GM19438 (cell line): ENCODE measurements around the gene ACLY.

Source experiments
- ATAC-seq: cut with Tn5 transposase; IDR thresholded peaks from one replicate; pipeline ENCODE4 v1.9.1; 2021; ENCODE audit warnings: low read depth; ENCODE audit not compliant: unreplicated experiment

ACLY gene

DNA sequence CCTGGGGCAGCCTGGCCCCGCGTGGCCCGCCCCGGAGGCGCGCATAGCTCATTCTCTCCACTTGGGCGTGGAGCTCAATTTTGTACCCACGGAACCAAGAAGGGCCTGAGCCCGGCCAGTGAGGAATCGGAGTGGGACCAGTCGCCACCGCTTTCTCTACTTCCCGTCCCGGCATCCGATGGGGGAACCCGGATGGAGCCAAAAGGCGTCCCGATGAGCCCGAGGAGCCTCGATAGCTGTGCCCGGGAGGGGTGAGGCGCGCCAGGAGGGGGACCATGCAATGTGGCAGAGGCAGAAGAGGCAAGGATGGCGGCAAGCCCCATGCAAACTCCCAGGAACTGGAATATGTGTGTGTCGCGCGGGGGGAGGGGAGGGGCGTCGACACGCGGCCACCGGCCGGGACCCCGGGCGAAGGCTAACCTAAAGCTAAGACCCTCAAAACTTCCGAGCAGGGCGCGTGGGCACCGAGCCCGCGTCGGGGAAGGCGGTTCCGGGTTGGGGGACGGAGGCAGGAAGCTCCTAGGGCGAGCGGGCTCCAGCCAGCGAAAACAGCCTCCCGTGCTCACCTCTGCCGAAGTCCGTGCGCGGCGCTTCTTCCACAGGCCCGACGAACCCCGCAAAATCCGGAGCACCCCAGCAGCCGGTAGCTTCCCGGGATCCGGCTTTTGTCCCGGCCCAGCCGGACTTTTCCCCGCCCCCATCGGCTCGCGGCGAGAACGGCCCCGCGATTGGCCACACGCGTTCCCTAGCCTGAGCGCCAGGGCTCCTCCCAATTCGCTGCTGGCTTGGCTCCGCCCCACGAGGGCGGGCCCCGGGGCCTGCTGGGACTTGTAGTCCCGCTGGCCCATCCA lies at the start of gene ACLY:
ACLY (minus strand) TSS at position 638 of the 851 bp plus-strand sequence. CDS start 5,078 bp downstream, outside the sequence.
- ATAC-seq, result peak; percentile 91

DNA sequence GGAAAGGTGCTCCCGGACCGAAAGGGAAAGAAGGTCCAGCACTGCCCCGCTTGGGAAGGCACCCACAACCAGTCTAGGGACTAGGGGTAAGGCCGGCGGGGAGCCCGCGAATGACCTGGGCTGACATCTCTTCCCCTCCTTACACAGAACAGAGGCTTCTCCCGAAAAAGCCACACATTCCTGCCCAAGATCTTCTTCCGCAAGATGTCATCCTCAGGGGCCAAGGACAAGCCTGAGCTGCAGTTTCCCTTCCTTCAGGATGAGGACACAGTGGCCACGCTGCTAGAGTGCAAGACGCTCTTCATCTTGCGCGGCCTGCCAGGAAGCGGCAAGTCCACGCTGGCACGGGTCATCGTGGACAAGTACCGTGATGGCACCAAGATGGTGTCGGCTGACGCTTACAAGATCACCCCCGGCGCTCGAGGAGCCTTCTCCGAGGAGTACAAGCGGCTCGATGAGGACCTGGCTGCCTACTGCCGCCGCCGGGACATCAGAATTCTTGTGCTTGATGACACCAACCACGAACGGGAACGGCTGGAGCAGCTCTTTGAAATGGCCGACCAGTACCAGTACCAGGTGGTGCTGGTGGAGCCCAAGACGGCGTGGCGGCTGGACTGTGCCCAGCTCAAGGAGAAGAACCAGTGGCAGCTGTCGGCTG lies 49.3 kb upstream of the ACLY start:
- ATAC-seq, result no peak

DNA sequence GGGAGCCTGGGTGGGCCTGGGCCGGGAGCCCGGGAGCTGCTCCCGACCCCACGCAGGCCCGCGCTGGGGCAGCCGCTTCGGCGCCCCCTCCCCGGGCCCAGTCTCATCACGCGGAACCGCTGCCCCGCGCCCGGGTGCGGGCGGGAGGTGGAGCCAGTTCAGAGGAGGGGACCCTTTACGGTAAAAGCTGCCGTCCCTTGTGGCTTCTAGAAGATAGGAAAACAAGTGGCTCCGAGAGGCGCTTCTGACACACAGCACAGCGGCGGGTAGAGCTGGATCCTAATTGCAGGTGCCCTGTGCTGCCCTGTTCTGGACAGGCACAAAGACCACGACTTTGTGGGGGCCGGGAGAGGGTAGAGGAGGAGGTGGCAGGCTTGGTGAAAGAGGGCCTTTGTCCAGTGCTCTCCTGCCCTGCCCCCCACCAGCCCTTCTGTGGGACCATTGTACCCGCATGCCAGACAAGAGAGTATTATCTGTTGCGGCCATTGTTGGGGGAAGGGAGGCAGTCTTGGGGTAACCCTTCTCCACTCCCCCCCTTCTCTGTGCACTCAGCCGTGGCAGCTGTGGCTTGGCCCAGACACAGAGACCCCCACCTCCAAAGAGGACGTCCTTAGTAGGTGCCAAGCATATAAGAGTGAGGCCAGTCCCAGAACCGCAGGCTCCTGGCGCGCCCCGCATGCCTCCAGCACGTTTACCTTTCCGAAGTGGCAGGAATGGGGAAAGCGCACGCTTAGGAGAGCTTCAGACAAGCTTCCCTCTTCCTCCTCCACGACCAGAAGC lies 48.6 kb upstream of the ACLY start:
- peak; percentile 14 for ATAC-seq

DNA sequence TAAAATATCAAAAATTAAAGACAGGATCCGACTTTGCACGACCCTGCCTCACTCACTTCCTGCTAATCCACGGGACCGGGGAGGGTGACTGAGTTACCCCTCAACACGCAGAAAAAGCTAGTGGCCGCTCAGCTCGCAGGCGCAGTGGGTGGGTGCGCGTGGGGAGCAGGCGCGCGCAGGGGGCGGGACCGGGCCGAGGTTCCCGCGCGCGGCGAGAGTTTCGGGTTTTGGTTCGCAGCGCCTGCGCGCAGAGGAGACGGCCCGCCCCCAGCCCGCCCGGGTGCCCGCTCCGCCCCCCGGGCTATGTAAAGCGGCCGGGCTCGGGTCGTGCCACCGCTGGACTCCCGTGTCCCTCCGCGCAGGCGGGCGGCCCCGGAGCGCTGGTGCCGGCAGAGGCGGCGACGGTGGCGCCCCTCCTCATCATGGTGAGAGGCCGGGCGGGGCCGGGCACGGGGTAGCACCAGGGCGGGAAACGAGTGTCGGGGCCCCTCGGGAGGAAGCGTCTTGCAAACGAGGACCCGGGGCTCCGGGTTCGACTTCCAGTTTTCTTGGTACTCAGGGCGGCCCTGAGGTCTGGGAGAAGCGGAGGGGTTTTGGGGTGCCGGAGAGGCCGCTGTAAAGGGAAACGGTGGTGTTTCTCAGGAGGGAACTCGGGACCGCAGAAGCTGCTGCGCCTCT lies 47.9 kb upstream of the ACLY start, which contains the start of gene CNP:
CNP (plus strand) TSS at position 333 of the 678 bp plus-strand sequence; CDS start at position 423, 90 bp downstream.
- ATAC-seq, result peak; percentile 64

DNA sequence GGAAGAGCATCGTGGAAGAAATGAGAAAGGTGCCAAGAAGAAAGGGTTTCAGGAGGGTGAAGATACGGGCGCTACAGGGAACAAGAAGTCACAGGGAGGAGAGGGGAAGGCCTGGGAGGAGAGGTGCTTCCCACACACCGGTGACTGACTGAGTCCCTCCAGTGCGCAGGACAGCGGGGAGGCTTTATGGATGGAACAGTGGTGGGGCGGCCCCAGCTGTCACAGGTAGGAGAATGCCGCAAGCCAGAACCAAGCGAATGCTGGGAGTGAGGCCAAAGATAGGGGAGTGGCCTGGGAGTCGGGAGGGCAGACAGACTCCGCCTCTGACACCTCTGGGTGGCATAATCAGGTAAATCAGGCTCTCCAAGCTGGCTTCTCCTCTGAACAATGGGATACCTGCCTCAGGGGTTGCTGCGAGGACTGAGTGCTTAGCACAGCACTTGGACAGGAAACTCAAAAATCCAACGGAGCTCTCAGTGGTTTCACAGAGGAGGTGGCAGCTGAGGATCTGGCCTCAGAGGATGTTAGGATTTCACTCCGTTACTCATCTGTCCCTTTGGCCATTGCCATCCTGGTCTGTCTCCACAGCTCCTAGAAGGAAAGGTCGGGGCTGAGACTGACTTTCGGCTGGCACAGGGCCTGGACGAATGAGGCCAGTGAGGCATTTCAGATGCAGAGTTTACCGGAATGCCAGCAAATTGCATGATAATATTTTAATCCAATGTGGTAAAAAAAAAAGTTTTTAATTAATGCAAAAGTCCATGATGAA lies 47.1 kb upstream of the ACLY start:
- ATAC-seq, result no peak

DNA sequence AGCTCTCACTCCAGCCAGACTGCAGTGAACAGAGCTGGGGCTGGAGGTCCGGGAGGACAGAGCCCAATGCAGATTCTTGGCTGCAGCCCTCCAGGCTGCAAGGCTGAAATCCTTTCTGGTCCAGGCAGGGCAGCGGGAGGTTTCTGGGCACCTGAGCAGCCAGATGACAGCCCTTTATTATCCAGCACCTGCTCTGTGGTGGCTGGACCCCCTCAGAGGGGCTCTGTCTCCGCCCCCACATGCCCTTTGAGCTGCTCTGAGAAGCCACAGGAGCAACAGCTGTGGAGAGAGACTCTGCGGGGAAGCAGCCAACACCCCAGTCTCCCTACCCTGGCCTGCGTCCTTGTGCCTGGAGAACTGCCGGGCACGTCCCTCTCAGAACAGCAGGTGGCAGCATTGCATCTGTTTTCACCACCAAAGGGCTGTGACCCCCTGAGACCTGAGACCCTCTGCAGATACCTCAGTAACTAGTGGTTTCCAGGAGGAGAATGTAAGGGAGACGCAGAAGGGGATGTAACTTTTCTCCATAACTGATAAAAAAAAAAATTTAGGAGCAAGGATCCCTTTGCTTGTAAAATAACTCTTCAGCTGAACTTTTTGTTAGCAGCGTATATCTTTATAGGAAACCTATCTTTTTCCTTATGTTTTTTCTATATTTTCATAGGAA lies 44.1 kb upstream of the ACLY start:
- no peak for ATAC-seq

DNA sequence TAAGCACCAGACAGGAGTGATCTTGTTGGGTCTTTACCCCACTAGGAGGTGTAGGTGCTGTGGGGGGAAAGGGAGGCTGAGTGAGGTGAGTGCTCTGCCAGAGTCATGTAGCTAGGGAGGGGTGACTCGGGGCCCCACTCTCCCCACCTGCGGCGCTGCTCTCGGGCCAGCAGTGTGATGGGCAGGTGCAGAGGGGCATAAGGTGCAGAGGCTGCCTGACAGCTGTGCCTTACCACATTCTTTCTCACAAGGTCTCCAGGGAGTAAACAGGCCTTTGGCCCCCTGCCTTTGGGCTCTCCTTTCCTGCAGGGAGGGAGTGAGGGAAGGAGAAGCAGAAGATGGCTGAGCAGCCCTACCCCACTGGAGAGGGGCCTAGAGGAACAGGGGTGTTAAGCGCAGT lies 43.4 kb upstream of the ACLY start:
- ATAC-seq, result no peak

DNA sequence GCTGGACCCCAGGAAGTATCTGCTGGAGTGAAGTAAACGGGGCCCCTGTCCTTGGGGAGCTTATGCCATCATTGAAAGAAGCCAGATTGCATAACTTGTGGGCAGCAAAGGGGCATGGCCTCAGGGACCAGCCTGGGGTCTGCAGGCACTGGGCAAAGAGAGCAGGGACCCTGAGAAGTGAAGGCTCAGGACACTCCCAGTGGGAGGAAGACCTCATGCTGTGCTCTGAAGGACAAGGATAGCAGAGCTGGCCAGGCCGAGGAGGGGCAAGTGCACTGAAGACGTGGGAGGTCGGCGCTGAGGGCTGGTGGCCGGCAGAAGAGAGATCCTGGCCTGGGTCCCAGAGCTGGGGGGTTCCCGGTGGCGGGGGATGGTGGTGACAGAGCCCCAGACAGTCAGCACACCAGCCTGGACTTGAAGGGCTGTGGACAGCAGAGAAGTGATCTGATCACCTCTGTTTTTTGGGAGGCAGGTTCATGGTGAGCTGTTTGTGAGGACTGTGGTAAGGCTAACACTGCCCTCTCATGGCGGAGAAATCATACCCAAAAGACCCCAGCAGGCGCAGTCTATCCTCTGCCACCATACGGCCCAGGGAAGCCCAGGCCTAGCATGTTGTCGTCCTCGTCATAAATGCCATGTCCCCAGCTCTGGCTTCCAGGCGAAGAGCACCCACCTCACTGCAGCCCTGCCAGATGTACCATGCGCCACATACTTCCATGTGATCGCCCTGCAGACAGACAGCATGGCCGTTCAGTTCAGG lies 40.8 kb upstream of the ACLY start:
- ATAC-seq, result no peak

DNA sequence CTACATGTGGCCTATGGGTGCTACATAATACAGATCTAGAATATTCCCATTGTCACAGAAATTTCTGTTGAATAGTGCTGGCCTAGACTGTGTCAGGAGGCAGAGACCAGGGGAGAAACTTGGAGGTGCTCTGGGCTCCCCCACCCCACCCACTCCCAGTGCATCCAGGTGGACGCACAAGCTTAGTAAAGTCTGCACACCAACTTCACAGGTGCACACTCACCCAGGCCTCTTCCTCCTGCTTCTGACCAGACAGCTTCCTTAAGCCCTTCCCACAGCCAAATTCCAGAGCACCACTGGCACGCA lies 40.2 kb upstream of the ACLY start:
- ATAC-seq, result no peak

DNA sequence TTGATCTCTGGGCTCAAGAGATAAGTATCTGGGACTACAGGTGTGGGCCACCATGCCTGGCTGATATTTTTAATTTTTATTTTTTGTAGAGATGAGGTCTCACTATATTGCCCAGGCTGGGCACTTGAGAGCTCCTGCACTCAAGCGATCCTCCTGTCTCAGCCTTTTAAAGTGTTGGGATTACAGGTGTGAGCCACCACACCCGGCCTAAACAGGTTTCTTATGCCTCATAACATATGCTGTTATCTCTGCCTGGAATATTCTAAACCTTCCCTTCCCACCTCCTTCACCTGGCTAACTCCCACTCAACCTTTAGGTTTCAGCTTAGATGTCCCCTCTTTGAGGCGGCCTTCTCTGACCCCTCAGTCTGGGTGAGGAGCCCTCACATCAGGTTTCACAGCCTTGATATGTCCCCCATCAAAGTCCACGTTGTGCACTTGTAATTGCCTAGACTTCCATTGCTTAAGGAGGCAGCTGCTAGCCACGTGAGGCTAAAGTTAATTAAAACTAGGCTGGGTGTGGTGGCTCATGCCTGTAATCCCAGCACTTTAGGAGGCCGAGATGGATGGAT lies 39.2 kb upstream of the ACLY start:
- no peak for ATAC-seq

DNA sequence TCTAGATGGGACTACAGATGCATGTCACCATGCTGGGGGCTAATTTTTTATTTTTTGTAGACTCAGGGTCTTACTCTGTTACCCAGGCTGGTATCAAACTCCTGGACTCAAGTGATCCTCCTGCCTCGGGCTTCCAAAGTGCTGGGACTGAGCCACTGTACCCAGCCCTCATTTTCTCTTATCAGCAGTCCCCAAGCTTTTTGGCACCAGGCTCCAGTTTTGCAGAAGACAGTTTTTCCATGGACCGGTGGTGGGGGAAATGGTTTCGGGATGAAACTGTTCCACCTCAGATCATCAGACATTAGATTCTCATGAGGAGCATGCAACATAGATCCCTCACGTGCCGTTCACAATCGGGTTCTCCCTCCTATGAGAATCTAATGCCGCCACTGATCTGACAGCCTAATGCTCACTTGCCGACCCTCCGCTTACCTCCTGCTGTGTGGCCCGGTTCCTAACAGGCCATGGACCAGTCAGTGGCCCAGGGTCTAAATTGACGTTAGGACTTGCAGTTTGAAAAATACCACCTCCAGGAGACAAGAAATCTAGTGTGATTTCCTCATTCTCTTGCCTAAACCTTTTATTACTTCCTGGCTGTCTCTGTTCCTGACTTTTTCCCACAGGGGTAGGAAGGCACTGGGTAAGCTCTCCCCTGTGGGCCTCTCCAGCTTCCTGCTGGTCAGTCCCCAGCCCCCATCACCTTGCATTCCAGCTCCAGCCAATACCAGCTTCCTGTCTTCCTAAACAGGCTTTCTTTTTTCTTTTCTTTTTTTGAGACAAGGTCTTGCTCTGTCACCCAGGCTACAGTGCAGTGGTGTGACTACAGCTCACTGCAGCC lies 38.5 kb upstream of the ACLY start:
- no peak for ATAC-seq

DNA sequence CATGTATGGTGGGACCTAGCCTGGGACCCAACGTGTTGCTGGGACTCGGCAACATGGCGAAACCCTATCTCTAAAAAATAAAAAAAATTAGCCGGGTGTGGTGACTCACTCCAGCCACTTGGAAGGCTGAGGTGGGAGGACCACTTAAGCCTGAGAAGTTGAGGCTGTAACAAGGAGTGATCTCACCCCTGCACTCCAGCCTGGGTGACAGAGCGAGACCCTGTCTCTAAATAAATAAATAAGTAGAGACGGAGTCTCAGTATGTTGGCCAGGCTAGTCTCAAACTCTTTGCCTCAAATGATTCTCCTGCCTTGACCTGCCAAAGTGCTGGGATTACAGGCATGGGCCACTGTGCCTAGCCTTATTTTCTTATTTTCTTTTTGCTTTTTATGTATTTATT lies 37.8 kb upstream of the ACLY start:
- ATAC-seq, result no peak

DNA sequence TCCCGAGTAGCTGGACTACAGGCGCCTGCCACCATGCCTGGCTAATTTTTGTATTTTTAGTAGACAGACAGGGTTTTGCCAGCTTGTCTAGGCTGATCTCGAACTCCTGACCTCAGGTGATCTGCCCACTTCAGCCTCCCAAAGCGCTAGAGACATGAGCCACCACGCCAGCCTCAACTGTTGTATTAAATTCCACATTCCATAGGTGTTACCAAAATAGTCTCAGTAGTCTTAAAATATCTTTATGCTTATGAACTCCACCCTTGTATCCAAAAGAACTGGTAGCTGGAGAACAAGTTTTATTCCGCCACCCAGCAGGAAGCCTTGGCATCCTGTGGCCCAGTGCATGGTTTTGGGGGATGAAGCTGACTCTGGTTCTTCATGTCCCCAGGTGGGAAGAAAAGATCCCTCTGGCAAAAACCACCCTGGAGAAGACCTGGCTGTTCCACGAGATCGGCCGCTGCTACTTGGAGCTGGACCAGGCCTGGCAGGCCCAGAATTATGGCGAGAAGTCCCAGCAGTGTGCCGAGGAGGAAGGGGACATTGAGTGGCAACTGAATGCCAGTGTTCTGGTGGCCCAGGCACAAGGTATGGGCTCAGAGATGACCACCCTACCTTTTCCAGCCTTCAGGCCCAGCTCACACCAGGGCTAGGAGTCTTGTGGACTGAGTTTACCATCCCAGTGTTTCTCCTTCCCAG lies 30.2 kb upstream of the ACLY start:
- ATAC-seq, result no peak

DNA sequence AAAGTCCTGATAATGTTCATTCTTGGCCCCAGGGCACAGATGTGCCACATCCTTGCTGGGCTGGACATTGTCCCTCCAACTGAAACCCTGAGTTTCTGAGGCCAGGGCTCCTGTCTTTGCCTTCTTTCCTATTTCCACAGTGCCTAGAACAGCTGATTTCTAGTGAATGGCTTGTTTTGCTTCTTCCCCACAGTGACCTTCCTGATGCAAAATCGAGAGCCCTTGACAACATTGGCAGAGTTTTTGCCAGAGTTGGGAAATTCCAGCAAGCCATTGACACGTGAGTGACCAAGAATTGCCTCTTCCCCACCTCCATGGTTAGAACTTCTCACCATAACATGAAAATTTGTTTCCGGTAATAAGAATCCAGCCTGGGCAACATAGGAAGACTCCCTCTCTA lies 26.2 kb upstream of the ACLY start:
- ATAC-seq, result no peak

DNA sequence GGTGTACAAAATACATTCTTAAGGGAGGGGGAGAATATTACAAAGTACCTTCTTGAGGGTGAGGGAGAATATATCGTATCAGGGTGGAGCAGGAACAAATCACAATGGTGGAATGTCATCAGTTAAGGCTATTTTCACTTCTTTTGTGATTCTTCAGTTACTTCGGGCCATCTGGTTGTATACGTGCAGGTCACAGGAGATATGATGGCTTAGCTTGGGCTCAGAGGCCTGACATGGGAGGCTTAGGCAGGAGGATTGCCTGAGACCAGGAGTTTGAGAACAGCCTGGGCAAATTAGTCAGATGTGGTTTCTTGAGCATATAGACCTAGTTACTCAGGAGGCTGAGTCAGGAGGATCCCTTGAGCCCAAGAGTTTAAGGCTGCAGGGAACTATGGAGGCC lies 24.7 kb upstream of the ACLY start:
- no peak for ATAC-seq

DNA sequence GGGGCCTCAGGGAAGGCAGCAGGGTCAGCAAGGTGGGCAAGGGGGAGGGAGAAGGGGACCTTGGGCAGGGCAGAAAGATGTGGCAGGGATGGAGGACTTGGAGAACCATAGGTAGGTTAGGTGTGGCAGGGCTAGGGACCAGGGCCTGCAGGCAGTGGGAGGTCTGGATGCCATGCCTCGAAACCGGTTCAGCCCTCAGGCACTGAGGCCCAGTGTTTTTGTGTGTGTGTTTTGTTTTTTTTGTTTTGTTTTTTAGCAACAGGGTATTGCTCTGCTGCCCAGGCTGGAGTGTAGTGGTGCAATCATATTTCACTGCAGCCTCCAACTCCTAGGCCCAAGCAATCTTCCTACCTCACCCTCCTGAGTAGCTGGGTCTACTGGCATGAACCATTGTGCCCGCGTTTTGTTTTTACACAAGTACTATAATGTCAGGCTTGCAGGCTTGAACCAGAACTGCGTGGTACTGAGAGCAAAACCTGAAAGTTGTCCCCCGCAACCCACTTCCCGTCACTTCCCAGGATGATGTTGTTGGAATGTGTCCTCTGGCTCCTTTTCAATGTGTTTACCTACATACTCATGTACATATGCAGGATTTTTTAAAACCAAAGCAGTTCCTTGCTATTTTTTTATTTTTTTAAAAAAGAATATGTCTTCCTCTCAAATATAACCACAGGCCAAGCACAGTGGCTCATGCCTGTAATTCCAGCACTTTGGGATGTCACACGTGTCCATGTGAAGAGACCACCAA lies 24.0 kb upstream of the ACLY start:
- no peak for ATAC-seq
